ENCODE results near the gene ST3GAL6. TPM values are rescaled to one million over a fixed set of nuclear protein-coding genes. Genes with fewer than 3 reads are reported as not detected.

ST3GAL6 gene
- total RNA-seq, 1 experiment from 2014 or later = 67.2 TPM

DNA sequence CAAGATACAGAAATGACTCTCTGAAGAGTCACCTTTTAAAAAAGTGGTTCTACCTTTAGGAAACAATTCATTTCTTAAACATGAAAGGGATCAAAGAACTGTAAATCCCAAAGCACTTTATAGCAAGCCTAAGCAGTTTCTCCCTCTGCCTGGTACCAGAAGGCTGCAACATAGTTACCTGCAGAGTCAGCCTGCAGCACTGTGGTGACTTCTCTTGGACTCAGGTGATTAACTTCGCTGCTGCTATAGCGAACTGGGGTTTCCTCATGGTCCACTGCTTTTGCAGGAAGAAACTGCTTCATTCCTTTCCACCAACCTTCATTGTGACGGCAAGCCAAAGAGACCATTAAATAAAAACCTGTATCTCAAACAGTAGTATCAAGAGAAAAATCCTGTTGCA lies 37.3 kb downstream of the ST3GAL6 start:
- no peaks in the 10 kb centered on the region for H3K9me3 Mint-ChIP-seq (ENCODE audit: unreplicated experiment)
- H3K4me1 ChIP-seq = peaks cover 7% of the 10 kb centered on the region; the same call in 1 of the 2 replicates
- H3K27ac Mint-ChIP-seq (ENCODE audit: unreplicated experiment) = no peak overlapping the region
- TF ChIP-seq, protein P1, sequence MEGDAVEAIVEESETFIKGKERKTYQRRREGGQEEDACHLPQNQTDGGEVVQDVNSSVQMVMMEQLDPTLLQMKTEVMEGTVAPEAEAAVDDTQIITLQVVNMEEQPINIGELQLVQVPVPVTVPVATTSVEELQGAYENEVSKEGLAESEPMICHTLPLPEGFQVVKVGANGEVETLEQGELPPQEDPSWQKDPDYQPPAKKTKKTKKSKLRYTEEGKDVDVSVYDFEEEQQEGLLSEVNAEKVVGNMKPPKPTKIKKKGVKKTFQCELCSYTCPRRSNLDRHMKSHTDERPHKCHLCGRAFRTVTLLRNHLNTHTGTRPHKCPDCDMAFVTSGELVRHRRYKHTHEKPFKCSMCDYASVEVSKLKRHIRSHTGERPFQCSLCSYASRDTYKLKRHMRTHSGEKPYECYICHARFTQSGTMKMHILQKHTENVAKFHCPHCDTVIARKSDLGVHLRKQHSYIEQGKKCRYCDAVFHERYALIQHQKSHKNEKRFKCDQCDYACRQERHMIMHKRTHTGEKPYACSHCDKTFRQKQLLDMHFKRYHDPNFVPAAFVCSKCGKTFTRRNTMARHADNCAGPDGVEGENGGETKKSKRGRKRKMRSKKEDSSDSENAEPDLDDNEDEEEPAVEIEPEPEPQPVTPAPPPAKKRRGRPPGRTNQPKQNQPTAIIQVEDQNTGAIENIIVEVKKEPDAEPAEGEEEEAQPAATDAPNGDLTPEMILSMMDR (IDR thresholded peaks at IDR 0.05; ENCODE audit: insufficient read depth in 1 of 2, low read depth in 1 of 2, low read length in 1 of 2, severe bottlenecking in 1 of 2, unreplicated experiment in 1 of 2) = no peak
- peaks cover 5% of the 10 kb centered on the region for H3K4me1 Mint-ChIP-seq (ENCODE audit: low read depth, unreplicated experiment)
- no peaks in the 10 kb centered on the region for H3K27me3 Mint-ChIP-seq (ENCODE audit: insufficient read depth, unreplicated experiment)
- H3K4me3 Mint-ChIP-seq (ENCODE audit: unreplicated experiment) = no peak overlapping the region
- peaks cover 69% of the 10 kb centered on the region for H3K36me3 Mint-ChIP-seq (ENCODE audit: insufficient read depth, unreplicated experiment)
- no peaks in the 10 kb centered on the region for H3K9me3 ChIP-seq
- intact Hi-C loops (cut with micrococcal nuclease; ENCODE audit: unreplicated experiment) = no loop called here
- no TSS peak for BruUV-seq (replicated peaks)
- POLR2A ChIA-PET = no interaction called here
- DNase-seq = no peak
- no peaks in the 10 kb centered on the region for H3K27me3 ChIP-seq (replicated peaks; ENCODE audit: control insufficient read depth, insufficient read depth, low read length)
- no peak overlapping the region for H3K4me3 ChIP-seq (ENCODE audit: low read depth, low read length)
- CTCF ChIA-PET = interaction anchor here (0.6 kb wide), 1 partner anchor 1008 kb away, joined by 3 read pairs; no protein-coding TSS in a partner anchor
- no peaks in the 10 kb centered on the region; the same call in none of the 2 replicates for H3K36me3 ChIP-seq (ENCODE audit: control insufficient read depth, insufficient read depth, low read length)

DNA sequence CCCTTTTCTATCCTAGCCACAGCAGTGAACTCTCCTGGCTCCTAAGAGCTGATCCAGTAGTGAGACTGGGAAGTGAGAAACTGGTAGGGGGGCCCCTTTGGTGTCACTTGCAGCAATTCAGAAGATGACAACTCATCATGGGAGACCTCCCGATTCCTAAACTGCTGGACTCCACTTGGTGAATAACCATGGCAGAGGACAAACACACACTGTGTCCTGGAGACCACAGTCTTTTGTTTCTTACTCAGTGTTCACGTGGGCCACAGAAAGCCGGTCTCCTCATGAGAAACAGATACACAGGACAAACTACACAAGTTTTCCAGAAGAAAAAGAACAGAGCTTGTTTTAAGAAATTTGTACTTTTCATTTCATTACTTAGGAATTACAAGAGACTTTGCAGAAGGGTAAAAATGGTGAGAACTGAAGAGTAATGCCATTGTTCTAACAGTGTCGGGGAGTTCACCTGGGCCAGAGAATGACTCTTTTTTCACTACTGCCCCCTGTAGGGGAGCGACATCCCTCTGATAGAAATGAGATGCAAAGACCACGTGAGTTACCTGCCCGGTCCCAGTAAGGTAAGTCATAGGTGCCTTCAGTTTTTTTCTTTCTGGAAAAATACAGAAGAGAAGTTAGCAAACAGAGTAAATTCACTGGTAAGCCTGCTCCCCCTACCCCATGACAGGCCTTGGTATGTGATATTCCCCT lies 38.1 kb downstream of the ST3GAL6 start:
- H3K36me3 Mint-ChIP-seq (ENCODE audit: insufficient read depth, unreplicated experiment) = peaks cover 71% of the 10 kb centered on the region
- no peaks in the 10 kb centered on the region for H3K27me3 Mint-ChIP-seq (ENCODE audit: insufficient read depth, unreplicated experiment)
- Histone ChIP-seq H3K36me3 (ENCODE audit: control insufficient read depth, insufficient read depth, low read length) (no peaks in the 10 kb centered on the region; the same call in none of the 2 replicates), H3K4me1 (peaks cover 5% of the 10 kb centered on the region; the same call in 1 of the 2 replicates), H3K9me3 (no peaks in the 10 kb centered on the region), H3K4me3 (ENCODE audit: low read depth, low read length) (no peak overlapping the region), H3K27me3 (replicated peaks; ENCODE audit: control insufficient read depth, insufficient read depth, low read length) (no peaks in the 10 kb centered on the region)
- intact Hi-C loops (cut with micrococcal nuclease; ENCODE audit: unreplicated experiment) = loop anchor here (1.0 kb wide), 1 partner anchor 199 kb away; no protein-coding TSS in a partner anchor
- H3K9me3 Mint-ChIP-seq (ENCODE audit: unreplicated experiment) = no peaks in the 10 kb centered on the region
- BruUV-seq (replicated peaks) = no TSS peak
- no peak for DNase-seq
- TF ChIP-seq, protein P1 (IDR thresholded peaks at IDR 0.05; ENCODE audit: insufficient read depth in 1 of 2, low read depth in 1 of 2, low read length in 1 of 2, severe bottlenecking in 1 of 2, unreplicated experiment in 1 of 2) = peak in 1 of 2 experiments; percentile 16
- H3K27ac Mint-ChIP-seq (ENCODE audit: unreplicated experiment) = no peak overlapping the region
- POLR2A ChIA-PET = no interaction called here
- H3K4me1 Mint-ChIP-seq (ENCODE audit: low read depth, unreplicated experiment) = peaks cover 2% of the 10 kb centered on the region
- CTCF ChIA-PET = interaction anchor here (0.6 kb wide), 1 partner anchor 1007 kb away, joined by 3 read pairs; no protein-coding TSS in a partner anchor
- H3K4me3 Mint-ChIP-seq (ENCODE audit: unreplicated experiment) = no peak overlapping the region

DNA sequence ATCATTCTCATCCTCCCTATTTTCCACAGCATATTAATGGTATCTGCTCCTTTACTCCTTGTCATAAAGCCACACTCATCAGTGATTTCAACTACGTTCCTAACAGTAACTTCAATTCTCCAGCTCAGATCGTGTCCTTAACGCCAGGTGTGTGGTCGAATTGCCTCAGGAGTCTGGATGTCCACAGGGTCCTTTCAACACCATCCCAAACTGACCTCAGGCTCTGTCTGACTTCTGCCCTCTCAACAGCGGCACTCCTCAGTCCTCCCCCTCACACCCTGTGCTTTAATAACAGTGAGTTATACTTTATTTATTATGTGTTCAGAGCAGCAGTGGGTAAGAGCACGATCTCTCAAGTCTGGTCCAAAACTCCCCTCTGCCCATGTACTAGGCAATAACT lies 42.4 kb downstream of the ST3GAL6 start:
- H3K4me3 Mint-ChIP-seq (ENCODE audit: unreplicated experiment) = no peak overlapping the region
- no peak for DNase-seq
- H3K4me1 Mint-ChIP-seq (ENCODE audit: low read depth, unreplicated experiment) = peaks cover 10% of the 10 kb centered on the region
- ChIA-PET POLR2A (no interaction called here), CTCF (no interaction called here)
- no peaks in the 10 kb centered on the region for H3K4me1 ChIP-seq
- peaks cover 77% of the 10 kb centered on the region for H3K36me3 Mint-ChIP-seq (ENCODE audit: insufficient read depth, unreplicated experiment)
- H3K27me3 ChIP-seq (replicated peaks; ENCODE audit: control insufficient read depth, insufficient read depth, low read length) = no peaks in the 10 kb centered on the region
- H3K36me3 ChIP-seq (ENCODE audit: control insufficient read depth, insufficient read depth, low read length) = no peaks in the 10 kb centered on the region; the same call in 1 of the 2 replicates
- intact Hi-C loops (cut with micrococcal nuclease; ENCODE audit: unreplicated experiment) = no loop called here
- H3K27ac Mint-ChIP-seq (ENCODE audit: unreplicated experiment) = no peak overlapping the region
- TF ChIP-seq, protein P1 (IDR thresholded peaks at IDR 0.05; ENCODE audit: insufficient read depth in 1 of 2, low read depth in 1 of 2, low read length in 1 of 2, severe bottlenecking in 1 of 2, unreplicated experiment in 1 of 2) = no peak
- H3K9me3 ChIP-seq = no peaks in the 10 kb centered on the region
- H3K9me3 Mint-ChIP-seq (ENCODE audit: unreplicated experiment) = no peaks in the 10 kb centered on the region
- BruUV-seq (replicated peaks) = no TSS peak
- H3K4me3 ChIP-seq (ENCODE audit: low read depth, low read length) = no peak overlapping the region
- no peaks in the 10 kb centered on the region for H3K27me3 Mint-ChIP-seq (ENCODE audit: insufficient read depth, unreplicated experiment)

Data from Caco-2 (cell line).